ENCODE data around the gene NMNAT1. TPM values are rescaled to one million over a fixed set of nuclear protein-coding genes. Genes with fewer than 3 reads are reported as not detected.
"Not testable (repeated sequence)": the region's sequence is repeated elsewhere in the genome, so short reads cannot be mapped to it uniquely, and the experiment has no call there.

The NMNAT1 gene
- total RNA-seq, 4 donors from 2014 or later = 5.6 to 12.4 (median 8.8) TPM

GRCh38 chr1:9916452-9916851 is 26.8 kb upstream of the NMNAT1 start:
- H3K27me3 ChIP-seq = no peaks in the 10 kb centered on the region
- no peak overlapping the region for H3K4me3 ChIP-seq
- TF ChIP-seq CTCF (IDR thresholded peaks at IDR 0.05 in 4 of 5, conservative IDR thresholded peaks at IDR 0.05 in 1 of 5) = no peak
- TF ChIP-seq POLR2A (IDR thresholded peaks at IDR 0.05) = no peak
- intact Hi-C loops (cut with DNase I; ENCODE audit: low total_unique reads) (no loop called here), in situ Hi-C loops (cut with MboI; ENCODE audit: low sequenced_read_pairs in 4 of 4) (no loop called here)
- H3K9me3 ChIP-seq = no peaks in the 10 kb centered on the region
- H3K36me3 ChIP-seq = no peaks in the 10 kb centered on the region
- DNase-seq (no peak), ATAC-seq (no peak)
- H3K27ac ChIP-seq = no peak overlapping the region
- H3K4me1 ChIP-seq = peaks cover 1 to 2% of the 10 kb centered on the region in 2 donors

GRCh38 chr1:9917495-9917894 is 25.8 kb upstream of the NMNAT1 start:
- H3K36me3 ChIP-seq; ATAC-seq; H3K9me3 ChIP-seq; DNase-seq; intact Hi-C loops (cut with DNase I; ENCODE audit: low total_unique reads); H3K27me3 ChIP-seq; in situ Hi-C loops (cut with MboI; ENCODE audit: low sequenced_read_pairs in 4 of 4); H3K4me3 ChIP-seq; H3K4me1 ChIP-seq; H3K27ac ChIP-seq: not testable (repeated sequence)

GRCh38 chr1:9917901-9918300 is 25.4 kb upstream of the NMNAT1 start:
- no peaks in the 10 kb centered on the region for H3K36me3 ChIP-seq
- H3K4me3 ChIP-seq = no peak overlapping the region
- no peaks in the 10 kb centered on the region for H3K4me1 ChIP-seq
- ATAC-seq (no peak), DNase-seq (no peak)
- no peaks in the 10 kb centered on the region for H3K27me3 ChIP-seq
- no peak overlapping the region for H3K27ac ChIP-seq
- intact Hi-C loops (cut with DNase I; ENCODE audit: low total_unique reads) (no loop called here), in situ Hi-C loops (cut with MboI; ENCODE audit: low sequenced_read_pairs in 4 of 4) (no loop called here)
- H3K9me3 ChIP-seq = no peaks in the 10 kb centered on the region
- no peak for TF ChIP-seq POLR2A (IDR thresholded peaks at IDR 0.05)
- TF ChIP-seq CTCF (IDR thresholded peaks at IDR 0.05 in 4 of 5, conservative IDR thresholded peaks at IDR 0.05 in 1 of 5) = no peak

- H3K4me1 ChIP-seq = no peaks in the 10 kb centered on the region
- H3K27me3 ChIP-seq = no peaks in the 10 kb centered on the region
- ATAC-seq (no peak), DNase-seq (no peak)
- in situ Hi-C loops (cut with MboI; ENCODE audit: low sequenced_read_pairs in 4 of 4) (no loop called here), intact Hi-C loops (cut with DNase I; ENCODE audit: low total_unique reads) (no loop called here)
- H3K36me3 ChIP-seq = no peaks in the 10 kb centered on the region
- TF ChIP-seq POLR2A (IDR thresholded peaks at IDR 0.05) = no peak
- no peak for TF ChIP-seq CTCF (IDR thresholded peaks at IDR 0.05 in 4 of 5, conservative IDR thresholded peaks at IDR 0.05 in 1 of 5)
- no peak overlapping the region for H3K4me3 ChIP-seq
- H3K27ac ChIP-seq = no peak overlapping the region
- H3K9me3 ChIP-seq = no peaks in the 10 kb centered on the region
Observed at GRCh38 chr1:9920606-9921005, 22.7 kb upstream of the NMNAT1 start.

- DNase-seq = no peak
- Histone ChIP-seq H3K27ac (no peak overlapping the region), H3K9me3 (no peaks in the 10 kb centered on the region), H3K27me3 (no peaks in the 10 kb centered on the region), H3K4me3 (no peak overlapping the region), H3K36me3 (peaks cover 0 to 8% of the 10 kb centered on the region in 2 donors), H3K4me1 (no peaks in the 10 kb centered on the region)
- no peak for ATAC-seq
- intact Hi-C loops (cut with DNase I; ENCODE audit: low total_unique reads) = no loop called here
- TF ChIP-seq CTCF (IDR thresholded peaks at IDR 0.05 in 4 of 5, conservative IDR thresholded peaks at IDR 0.05 in 1 of 5) = no peak
- TF ChIP-seq POLR2A (IDR thresholded peaks at IDR 0.05) = no peak
- in situ Hi-C loops (cut with MboI; ENCODE audit: low sequenced_read_pairs in 4 of 4) = no loop called here
Observed at GRCh38 chr1:9922342-9922741, 20.9 kb upstream of the NMNAT1 start.

All from gastrocnemius medialis (tissue), 4 donors.